Psoas muscle (tissue), 8 donors: ENCODE data around the gene BTBD17. TPM values are rescaled to one million over a fixed set of nuclear protein-coding genes. Genes with fewer than 3 reads are reported as not detected.

Source experiments
- ATAC-seq, 4 donors: fragments of 200-7000 bp; cut with Tn5 transposase; one replicate each; pipeline ENCODE4 v1.9.1; 2020; ENCODE audit warnings: moderate library complexity in 3 of 4, mild to moderate bottlenecking in 2 of 4
- DNase-seq, 2 donors: peaks; one replicate each; pipeline ENCODE4 v3.0.0-alpha.2; 2020
- H3K27ac ChIP-seq: fragments of 200-600 bp; one replicate; pipeline ENCODE4 v1.8.0; 2022
- H3K27me3 ChIP-seq, 3 donors: fragments of 200-600 bp in 1 of 3; one replicate each; pipeline versions ENCODE4 v1.6.1 to v1.8.0; 2013 to 2022; ENCODE audit warnings: low read length in 2 of 3, mild to moderate bottlenecking in 2 of 3, moderate library complexity in 1 of 3; ENCODE audit not compliant: insufficient read depth in 3 of 3
- H3K36me3 ChIP-seq, 2 donors: fragments of 200-600 bp in 1 of 2; one replicate each; pipeline versions ENCODE4 v1.6.1 to v1.8.0; 2013 to 2022; ENCODE audit warnings: low read depth in 1 of 2, mild to moderate bottlenecking in 1 of 2, moderate library complexity in 1 of 2; ENCODE audit not compliant: insufficient read depth in 1 of 2
- H3K4me1 ChIP-seq: fragments of 200-600 bp; one replicate; pipeline ENCODE4 v1.8.0; 2022
- H3K4me3 ChIP-seq: fragments of 200-600 bp; one replicate; pipeline ENCODE4 v1.8.0; 2022; ENCODE audit warnings: mild to moderate bottlenecking
- H3K9me3 ChIP-seq: fragments of 200-600 bp; one replicate; pipeline ENCODE4 v1.8.0; 2022
- WGBS, 3 donors: extraction: QIAGEN DNeasy Blood & Tissue Kit; methylation state at CpG; one replicate each; pipeline versions ENCODE4 v1.1.6 to v1.1.7; 2013; 5-methylcytosine and 5-hydroxymethylcytosine counted together
- intact Hi-C, 2 donors: fragments of 100-400 bp; cut with DNase I; formaldehyde crosslinking; loops; one replicate each; pipeline versions ENCODE4 v1.11.0 to v1.14.2; 2022
- polyA plus RNA-seq, 3 donors: library from polyadenylated mRNA; stranded (reverse); fragments of 200-250 nt; gene quantifications; one replicate each; pipeline ENCODE4 v1.2.3, GENCODE V29; 2013
- total RNA-seq, 4 donors: library from RNA; stranded (reverse); fragmentation: NEBNext Ultra II Directional in 2 of 4; extraction: Animal tissue kit (Norgen Biotek cat#: 25700) in 2 of 4; gene quantifications; one replicate each; pipeline versions ENCODE4 v1.2.1 to v1.2.4, GENCODE V29; 2021 to 2023
- TF ChIP-seq, protein P1 (sequence below): fragments of 200-600 bp; IDR thresholded peaks from one replicate; pipeline ENCODE4 v1.8.0; 2022; ENCODE audit warnings: antibody characterized with exemption
- donor health status: healthy with polysubstance abuse.
- donor health status: DM: no; HTN: no; CAD: no; lungs with moderate emphysema.
- donor health status: Bipolar disorder and iron deficiency.
- donor health status: healthy.
- donor health status: DM: yes; HTN: yes; CAD: no.
- donor health status: DM: no; HTN: no; CAD: no.
- donor health status: DM: no; HTN: no; CAD: no.
- donor health status: DM: yes; HTN: yes; CAD: no.

Gene BTBD17
- total and polyA plus RNA-seq, 7 donors: not detected

DNA sequence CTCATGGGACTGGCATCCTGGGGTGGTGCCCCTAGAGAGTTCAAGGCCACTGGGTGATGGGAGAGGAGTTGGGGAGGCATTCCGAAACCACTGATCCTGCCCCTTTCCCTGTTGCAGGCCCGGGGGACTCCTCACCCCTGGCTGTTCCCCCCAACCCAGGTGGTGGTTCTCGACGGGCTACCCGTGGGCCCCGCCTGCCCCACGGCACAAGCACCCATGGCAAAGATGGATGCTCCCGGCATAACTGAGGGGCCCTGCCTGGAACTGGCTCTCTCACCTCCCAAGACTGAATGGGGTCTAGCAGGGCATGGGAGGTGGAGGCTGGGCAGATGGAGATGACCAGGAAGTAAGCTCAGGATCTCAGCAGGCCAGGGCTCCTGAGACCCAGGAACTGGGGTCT lies 6.6 kb downstream of the BTBD17 start:
- TF ChIP-seq, protein P1, sequence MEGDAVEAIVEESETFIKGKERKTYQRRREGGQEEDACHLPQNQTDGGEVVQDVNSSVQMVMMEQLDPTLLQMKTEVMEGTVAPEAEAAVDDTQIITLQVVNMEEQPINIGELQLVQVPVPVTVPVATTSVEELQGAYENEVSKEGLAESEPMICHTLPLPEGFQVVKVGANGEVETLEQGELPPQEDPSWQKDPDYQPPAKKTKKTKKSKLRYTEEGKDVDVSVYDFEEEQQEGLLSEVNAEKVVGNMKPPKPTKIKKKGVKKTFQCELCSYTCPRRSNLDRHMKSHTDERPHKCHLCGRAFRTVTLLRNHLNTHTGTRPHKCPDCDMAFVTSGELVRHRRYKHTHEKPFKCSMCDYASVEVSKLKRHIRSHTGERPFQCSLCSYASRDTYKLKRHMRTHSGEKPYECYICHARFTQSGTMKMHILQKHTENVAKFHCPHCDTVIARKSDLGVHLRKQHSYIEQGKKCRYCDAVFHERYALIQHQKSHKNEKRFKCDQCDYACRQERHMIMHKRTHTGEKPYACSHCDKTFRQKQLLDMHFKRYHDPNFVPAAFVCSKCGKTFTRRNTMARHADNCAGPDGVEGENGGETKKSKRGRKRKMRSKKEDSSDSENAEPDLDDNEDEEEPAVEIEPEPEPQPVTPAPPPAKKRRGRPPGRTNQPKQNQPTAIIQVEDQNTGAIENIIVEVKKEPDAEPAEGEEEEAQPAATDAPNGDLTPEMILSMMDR: no peak
- 81 to 82% (median 82%) methylated on average over 8 of the region's 8 CpGs for WGBS, 3 donors
- intact Hi-C loops: loop anchor here in 1 of 2 donors (2.0 kb wide), 1 partner anchor 54 kb away; no protein-coding TSS in a partner anchor
- no peaks in the 10 kb centered on the region for H3K9me3 ChIP-seq
- no peaks in the 10 kb centered on the region for H3K36me3 ChIP-seq
- ATAC-seq (no peak), DNase-seq (no peak)
- no peak overlapping the region for H3K27ac ChIP-seq
- H3K4me3 ChIP-seq: no peak overlapping the region
- H3K27me3 ChIP-seq: peaks cover 0 to 86% (median 36%) of the 10 kb centered on the region in 3 donors
- H3K4me1 ChIP-seq: no peaks in the 10 kb centered on the region

DNA sequence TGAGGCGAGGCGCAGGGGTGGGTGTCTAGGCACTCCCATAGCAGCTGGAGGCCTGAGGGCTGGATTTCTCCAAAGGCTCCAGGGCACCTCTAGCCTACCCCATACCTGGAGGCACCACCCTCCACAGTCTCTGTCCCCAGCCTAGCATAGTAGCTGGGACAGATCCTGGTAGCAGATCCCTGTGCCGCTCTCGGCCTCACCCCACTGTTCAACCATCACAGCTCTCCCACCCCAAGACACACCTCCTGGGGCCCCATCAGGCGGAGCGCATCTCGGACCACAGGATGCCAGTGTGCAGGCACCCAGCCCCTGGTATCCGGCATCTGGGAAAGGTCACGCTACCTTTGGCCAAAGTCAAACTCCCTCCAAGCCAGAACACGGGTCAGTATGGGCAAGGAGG lies 7.1 kb downstream of the BTBD17 start:
- intact Hi-C loops: loop anchor here (2.0 to 5.0 kb wide), 2 partner anchors 52 to 54 kb away; no protein-coding TSS in a partner anchor
- ATAC-seq (no peak), DNase-seq (no peak)
- Histone ChIP-seq H3K36me3 (no peaks in the 10 kb centered on the region), H3K27me3 (peaks cover 0 to 86% (median 36%) of the 10 kb centered on the region in 3 donors), H3K9me3 (no peaks in the 10 kb centered on the region), H3K4me1 (no peaks in the 10 kb centered on the region), H3K4me3 (no peak overlapping the region), H3K27ac (no peak overlapping the region)
- 81 to 87% (median 83%) methylated on average over 10 of the region's 10 CpGs for WGBS, 3 donors
- TF ChIP-seq, protein P1: no peak

DNA sequence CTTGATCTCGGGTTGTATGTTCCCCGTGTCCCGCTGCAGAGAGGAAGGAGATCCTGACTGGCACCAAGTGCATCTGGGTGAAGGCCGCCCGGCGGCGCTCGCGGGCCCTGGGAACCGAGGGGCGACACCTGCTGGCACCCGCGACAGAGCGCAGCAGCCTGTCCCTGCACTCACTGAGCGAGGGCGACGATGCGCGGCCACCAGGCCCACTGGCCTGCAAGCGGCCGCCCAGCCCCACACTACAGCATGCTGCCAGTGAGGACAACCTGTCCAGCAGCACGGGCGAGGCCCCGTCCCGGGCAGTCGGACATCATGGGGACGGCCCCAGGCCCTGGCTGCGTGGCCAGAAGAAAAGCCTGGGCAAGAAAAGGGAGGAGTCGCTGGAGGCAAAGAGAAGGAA lies 7.5 kb downstream of the BTBD17 start:
- intact Hi-C loops: loop anchor here (2.0 to 5.0 kb wide), 2 partner anchors 52 to 53 kb away; no protein-coding TSS in a partner anchor

DNA sequence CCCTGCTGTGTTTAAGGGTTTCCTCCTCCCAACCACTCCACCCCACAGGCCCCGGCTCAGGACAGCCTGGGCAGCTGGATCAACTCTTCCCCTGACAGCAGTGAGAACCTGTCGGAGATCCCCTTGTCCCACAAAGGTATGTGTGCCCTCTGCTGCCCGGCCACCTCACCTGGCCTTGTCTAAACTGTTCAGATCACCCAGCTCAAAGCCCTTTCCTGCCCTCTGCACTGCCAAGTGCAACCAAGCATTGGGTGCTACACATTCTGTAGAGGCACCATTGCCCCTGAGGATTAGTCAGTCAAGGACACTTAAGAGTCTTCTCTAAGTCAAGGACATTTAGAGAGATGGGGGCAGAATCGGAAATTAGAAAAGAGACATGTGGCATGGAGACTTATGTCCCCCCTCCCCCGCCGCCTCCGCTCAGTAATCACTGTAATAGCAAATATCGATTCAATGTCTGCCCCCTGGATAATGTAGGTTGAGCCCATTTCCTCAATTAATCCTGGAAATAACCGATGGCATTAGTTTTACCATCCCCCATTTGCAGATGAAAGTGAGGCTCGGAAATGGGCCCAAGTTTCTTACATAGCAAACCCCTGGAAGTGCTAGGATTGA lies 8.1 kb downstream of the BTBD17 start:
- DNase-seq (no peak), ATAC-seq (no peak)
- WGBS, 3 donors: 79 to 82% (median 81%) methylated on average over 10 of the region's 10 CpGs
- no peak overlapping the region for H3K4me3 ChIP-seq
- no peaks in the 10 kb centered on the region for H3K9me3 ChIP-seq
- TF ChIP-seq, protein P1: no peak
- H3K4me1 ChIP-seq: no peaks in the 10 kb centered on the region
- intact Hi-C loops: loop anchor here (2.0 to 5.0 kb wide), 2 partner anchors 51 to 53 kb away; no protein-coding TSS in a partner anchor
- H3K27ac ChIP-seq: no peak overlapping the region
- no peaks in the 10 kb centered on the region for H3K36me3 ChIP-seq
- peaks cover 0 to 83% (median 34%) of the 10 kb centered on the region in 3 donors for H3K27me3 ChIP-seq

More for the DNA sequence above, 7.5 kb downstream of the BTBD17 start:
- peak in 1 of 2 donors; percentile 45 for DNase-seq
- Histone ChIP-seq H3K36me3 (no peaks in the 10 kb centered on the region), H3K4me3 (no peak overlapping the region), H3K27me3 (peaks cover 0 to 88% (median 36%) of the 10 kb centered on the region in 3 donors), H3K9me3 (no peaks in the 10 kb centered on the region), H3K27ac (no peak overlapping the region), H3K4me1 (no peaks in the 10 kb centered on the region)
- TF ChIP-seq, protein P1: peak; percentile 16
- ATAC-seq: peak in 1 of 4 donors; percentile 33
- 18 to 22% (median 21%) methylated on average over 28 to 29 of the region's 29 CpGs for WGBS, 3 donors
